K562 (cell line): ENCODE data around the gene PIGQ. TPM values are rescaled to one million over a fixed set of nuclear protein-coding genes. Genes with fewer than 3 reads are reported as not detected.

Experiments used
- ATAC-seq: fragments of 200-7000 bp; cut with Tn5 transposase; 3 replicates; pipeline ENCODE4 v1.9.1; 2020; ENCODE audit warnings: moderate library complexity
- BruUV-seq: library from RNA; stranded (reverse); fragments of 400-500 nt; replicated peaks from 2 replicates; lab custom pipeline; 2021; lab: Mats Ljungman, UMichigan
- CTCF ChIA-PET: fragments of 300-600 bp; formaldehyde crosslinking; extraction: SDS; loops from one replicate; lab custom pipeline; 2021; ENCODE audit warnings: low intra/inter-chr PET ratio; lab: Yijun Ruan, JAX
- POLR2A ChIA-PET: fragments of 300-600, 350-650 bp; sonication (Branson Sonifier 250); formaldehyde crosslinking; extraction: SDS; loops from one replicate; lab custom pipeline; 2021; ENCODE audit warnings: antibody characterized with exemption, inconsistent platforms; lab: Yijun Ruan, JAX
- DNase-seq, 4 experiments: peaks; one replicate each; pipeline versions ENCODE4 v3.0.0 to v3.0.0-alpha.2; 2011 to 2018; ENCODE audit warnings: low spot score in 3 of 4, mixed read lengths in 3 of 4; ENCODE audit errors: extremely low read depth in 1 of 4
- FAIRE-seq: peaks from 2 replicates; lab custom pipeline; 2011; peaks lifted over from hg19 to GRCh38; lab: Jason Lieb, UNC
- H2AFZ ChIP-seq: 2 replicates; pipeline ENCODE4 v1.6.0; 2011; ENCODE audit warnings: low read depth, low read length, control low read depth, inconsistent platforms
- H3K27ac ChIP-seq: fragments of 200-600 bp; 3 replicates; pipeline ENCODE4 v1.8.0; 2011; ENCODE audit warnings: low read depth, mild to moderate bottlenecking, control low read depth, inconsistent platforms, low read length, moderate library complexity, mixed read lengths; ENCODE audit errors: extremely low read depth
- H3K27me3 ChIP-seq, 2 experiments: fragments of 300-600 bp in 1 of 2; 2 replicates in 1 of 2; 3 replicates in 1 of 2; pipeline versions ENCODE4 v1.6.0 to v1.8.0; 2011; ENCODE audit warnings: inconsistent platforms in 2 of 2, low read length in 2 of 2, mild to moderate bottlenecking in 1 of 2, mixed read lengths in 1 of 2, moderate library complexity in 1 of 2; ENCODE audit not compliant: control insufficient read depth in 2 of 2, insufficient read depth in 2 of 2
- H3K36me3 ChIP-seq: fragments of 300-600 bp; 3 replicates; pipeline ENCODE4 v1.8.0; 2011; ENCODE audit warnings: mild to moderate bottlenecking, low read length, inconsistent platforms; ENCODE audit not compliant: control insufficient read depth, insufficient read depth
- H3K4me1 ChIP-seq, 2 experiments: fragments of 200-600 bp in 1 of 2; replicated peaks in 1 of 2; 2 replicates in 1 of 2; 3 replicates in 1 of 2; pipeline versions ENCODE4 v1.5.1 to v1.8.0; 2011; ENCODE audit warnings: inconsistent platforms in 2 of 2, low read length in 2 of 2, mild to moderate bottlenecking in 1 of 2, mixed read lengths in 1 of 2, moderate library complexity in 1 of 2; ENCODE audit not compliant: control insufficient read depth in 2 of 2, insufficient read depth in 2 of 2
- H3K4me2 ChIP-seq: 2 replicates; pipeline ENCODE4 v1.6.1; 2011; ENCODE audit warnings: low read length, control low read depth, inconsistent platforms, mixed read lengths; ENCODE audit not compliant: insufficient read depth
- H3K4me3 ChIP-seq: fragments of 200-600 bp; sonication (generic), shearing (Covaris generic); 2 replicates; pipeline ENCODE4 v1.5.1; 2016; ENCODE audit warnings: control low read depth, inconsistent platforms
- H3K79me2 ChIP-seq: fragments of 200-600 bp; 3 replicates; pipeline ENCODE4 v1.8.0; 2011; ENCODE audit warnings: low read length, inconsistent platforms; ENCODE audit not compliant: control insufficient read depth, insufficient read depth
- H3K9ac ChIP-seq, 2 experiments: 2 replicates each; pipeline versions ENCODE4 v1.6.0 to v1.6.1; 2011; ENCODE audit warnings: low read depth in 2 of 2, low read length in 2 of 2, control low read depth in 1 of 2, inconsistent platforms in 1 of 2, mild to moderate bottlenecking in 1 of 2, mixed read lengths in 1 of 2; ENCODE audit not compliant: insufficient read depth in 1 of 2
- H3K9me1 ChIP-seq: one replicate; pipeline ENCODE4 v1.6.0; 2011; ENCODE audit warnings: inconsistent platforms, mild to moderate bottlenecking, low read length, moderate library complexity; ENCODE audit not compliant: control insufficient read depth, insufficient read depth
- H3K9me3 ChIP-seq: replicated peaks from 2 replicates; pipeline ENCODE4 v1.5.1; 2011; ENCODE audit warnings: low read depth, low read length, inconsistent platforms; ENCODE audit not compliant: control insufficient read depth, insufficient read depth
- H4K20me1 ChIP-seq: replicated peaks from 2 replicates; pipeline ENCODE4 v1.6.1; 2011; ENCODE audit warnings: low read length, inconsistent platforms, mixed read lengths; ENCODE audit not compliant: control insufficient read depth, insufficient read depth
- CXXC5 ChIP-seq: fragments of 250-450 bp; sonication (Bioruptor Pico); IDR thresholded peaks from 2 replicates; pipeline ENCODE4 v1.8.0; 2022; ENCODE audit warnings: inconsistent platforms, mild to moderate bottlenecking, moderate library complexity
- E2F6 ChIP-seq, 2 experiments: IDR thresholded peaks; 2 replicates each; pipeline ENCODE4 v1.6.1; 2011; ENCODE audit warnings: borderline replicate concordance in 1 of 2, control low read depth in 1 of 2, low read depth in 1 of 2, low read length in 1 of 2, mild to moderate bottlenecking in 1 of 2, mixed read lengths in 1 of 2, moderate library complexity in 1 of 2; ENCODE audit not compliant: insufficient read depth in 1 of 2, insufficient read length in 1 of 2, poor library complexity in 1 of 2, severe bottlenecking in 1 of 2; ENCODE audit errors: extremely low read depth in 1 of 2
- GTF2A2 ChIP-seq: IDR thresholded peaks from 2 replicates; pipeline ENCODE4 v1.6.1; 2016; ENCODE audit warnings: mild to moderate bottlenecking, missing genetic modification characterization, missing compliant biosample characterization
- L3MBTL2 ChIP-seq: fragments of 450-650 bp; IDR thresholded peaks from 2 replicates; pipeline ENCODE4 v1.6.1; 2016; ENCODE audit warnings: mild to moderate bottlenecking, moderate library complexity
- MAFG ChIP-seq: fragments of 450-650 bp; conservative IDR thresholded peaks from 2 replicates; pipeline ENCODE4 v1.6.1; 2016; ENCODE audit warnings: missing genetic modification characterization, missing compliant biosample characterization
- RB1 ChIP-seq: fragments of 450-650 bp; IDR thresholded peaks from 2 replicates; pipeline ENCODE4 v1.6.1; 2017; ENCODE audit warnings: low read depth, mild to moderate bottlenecking
- TEAD1 ChIP-seq, 2 experiments: fragments of 450-650 bp in 1 of 2; sonication (generic) in 1 of 2; formaldehyde crosslinking; IDR thresholded peaks; 2 replicates each; pipeline versions ENCODE4 v1.4.0 to v1.8.0; 2020 to 2022; ENCODE audit warnings: mild to moderate bottlenecking in 2 of 2, missing genetic modification reagents in 1 of 2
- ZBTB7A ChIP-seq: IDR thresholded peaks from 2 replicates; pipeline ENCODE4 v1.6.1; 2011; ENCODE audit warnings: low read depth, mild to moderate bottlenecking, low read length, moderate library complexity, borderline replicate concordance; ENCODE audit not compliant: control insufficient read depth
- ZNF668 ChIP-seq: fragments of 250-450 bp; sonication (Bioruptor Pico); IDR thresholded peaks from 2 replicates; pipeline ENCODE4 v1.8.0; 2022; ENCODE audit warnings: mild to moderate bottlenecking, inconsistent platforms
- WGBS: fragments of 100-300 bp; shearing (Covaris generic); methylation state at CpG from one replicate; pipeline ENCODE4 v1.1.6; 2016; ENCODE audit warnings: low coverage, mixed read lengths; ENCODE audit not compliant: insufficient coverage; ENCODE audit errors: missing lambda C conversion rate; 5-methylcytosine and 5-hydroxymethylcytosine counted together
- in situ Hi-C: fragments of 300-500 bp; cut with MboI; formaldehyde crosslinking; loops from 4 replicates; pipeline ENCODE4 v1.15.0; 2018; ENCODE audit warnings: inconsistent platforms, mixed read lengths
- intact Hi-C: fragments of 100-400 bp; cut with micrococcal nuclease; formaldehyde crosslinking; loops from 2 replicates; pipeline ENCODE4 v1.14.2; 2022
- polyA plus RNA-seq, 8 experiments: library from polyadenylated mRNA; depleted of rRNA in 4 of 8; stranded (reverse) in 5 of 8; unstranded in 3 of 8; fragments of >200 nt; fragmentation: Nextera tagmentation in 2 of 8; fragmentation: Illumina TruSeq in 1 of 8; extraction: Ambion mirVana in 2 of 8; extraction: Trizol in 1 of 8; gene quantifications; 2 replicates each; pipeline versions ENCODE4 v1.2.1 to v1.2.3, GENCODE V29; 2011 to 2014; ENCODE audit warnings: inconsistent platforms in 1 of 8, missing spikeins in 1 of 8
- total RNA-seq, 7 experiments: library from RNA; depleted of rRNA in 6 of 7; stranded (reverse); fragments of >200 nt in 6 of 7; fragmentation: Illumina TruSeq in 2 of 7; extraction: Trizol in 2 of 7; gene quantifications; 2 replicates each; pipeline versions ENCODE4 v1.2.1 to v1.2.3, GENCODE V29; 2011 to 2021; ENCODE audit warnings: low replicate concordance in 1 of 7

Gene PIGQ
- total and polyA plus RNA-seq, 9 of the 15 experiments (the other 6 are each of a cell fraction or from before 2014, with no cell fraction given), result 0.20 to 49.6 (median 11.7) TPM

DNA sequence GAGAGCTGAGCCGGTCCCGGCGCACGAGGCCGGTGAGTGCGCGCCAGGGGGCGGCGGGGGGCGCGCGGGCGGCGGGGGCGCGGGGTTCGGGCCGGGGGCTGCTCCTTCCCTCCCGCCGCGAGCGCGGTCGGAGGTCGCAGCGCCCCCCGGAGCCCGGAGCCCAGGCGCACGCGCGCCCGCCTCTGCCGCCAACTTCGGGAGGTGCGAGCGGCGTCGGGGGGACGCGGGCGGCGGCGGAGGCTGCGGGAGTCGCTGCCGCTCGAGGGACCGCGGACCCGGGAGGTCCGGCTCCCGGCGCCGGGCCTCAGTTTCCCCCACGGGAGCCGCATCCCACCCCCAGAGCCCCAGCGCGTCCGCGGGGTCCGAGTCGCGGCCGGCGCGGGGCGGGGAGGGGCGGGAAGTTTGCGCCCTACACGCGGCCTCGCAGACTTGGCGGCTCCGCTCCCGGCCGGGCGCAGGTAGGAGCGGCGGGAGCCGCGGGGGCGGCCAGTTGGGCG is 9.5 kb upstream of the PIGQ start, which contains the start of gene PRR35:
Gene PRR35 (plus strand): TSS at position 191 of the 497 bp plus-strand sequence. CDS start 2,901 bp downstream, outside the sequence.
- Histone ChIP-seq H3K9me3 (no peaks in the 10 kb centered on the region), H3K27me3 (peaks cover 3 to 17% of the 10 kb centered on the region in 2 experiments; a peak in 4 of 5 replicates), H3K4me3 (no peak within 1 kb of the TSS), H3K27ac (no peak within 1 kb of the TSS), H3K79me2 (no peaks in the 10 kb centered on the region), H4K20me1 (no peaks in the 10 kb centered on the region), H3K9ac (peak within 1 kb of the TSS in 1 of 2 experiments; percentile 74; a peak in 2 of 4 replicates), H3K36me3 (no peaks in the 10 kb centered on the region), H2AFZ (no peak within 1 kb of the TSS), H3K4me1 (peaks cover 2 to 95% of the 10 kb centered on the region in 2 experiments; a peak in 3 of 5 replicates), H3K9me1 (no peaks in the 10 kb centered on the region), H3K4me2 (no peak within 1 kb of the TSS)
- BruUV-seq, result no TSS peak
- intact Hi-C loops (no loop called here), in situ Hi-C loops (no loop called here)
- TF ChIP-seq MAFG (tag) (no peak), GTF2A2 (tag) (no peak), L3MBTL2 (peak; percentile 25; the same call in 1 of the 2 replicates), ZNF668 (no peak), CXXC5 (CRISPR knock-in tag) (peak; percentile 32; the same call in 1 of the 2 replicates), E2F6 (IDR thresholded peaks at IDR 0.05; ENCODE audit: borderline replicate concordance in 1 of 2, extremely low read depth in 1 of 2, insufficient read depth in 1 of 2, insufficient read length in 1 of 2, low read depth in 1 of 2, low read length in 1 of 2, poor library complexity in 1 of 2, severe bottlenecking in 1 of 2) (peak in 1 of 2 experiments; percentile 82), RB1 (0 out of 2 replicates have a peak, but pooled peaks have one; percentile 25), TEAD1 (CRISPR knock-in tag; IDR thresholded peaks at IDR 0.05) (no peak), ZBTB7A (peak; percentile 33; the same call in 1 of the 2 replicates)
- DNase-seq, result peak in 3 of 4 experiments; percentile 43 to 48 (median 45)
- ChIA-PET POLR2A (interaction anchor here (0.6 kb wide), 1 partner anchor 9 kb away, joined by 3 read pairs; no protein-coding TSS in a partner anchor), CTCF (no interaction called here)
- no peak for FAIRE-seq
- ATAC-seq, result no peak
- WGBS, result no CpG with 5 or more reads among the region's 84 CpGs
